Activated gamma-delta T cell (primary cell): ENCODE measurements around the gene NT5M.
"Not testable (repeated sequence)": the region's sequence is repeated elsewhere in the genome, so short reads cannot be mapped to it uniquely, and the experiment has no call there.

Experiments
- DNase-seq: peaks from one replicate; lab custom pipeline; 2025; lab: John Stamatoyannopoulos, UW

Gene NT5M

GRCh38 chr17:17377071-17377967 is 74.1 kb downstream of the NT5M start:
- DNase-seq = no peak

DNA sequence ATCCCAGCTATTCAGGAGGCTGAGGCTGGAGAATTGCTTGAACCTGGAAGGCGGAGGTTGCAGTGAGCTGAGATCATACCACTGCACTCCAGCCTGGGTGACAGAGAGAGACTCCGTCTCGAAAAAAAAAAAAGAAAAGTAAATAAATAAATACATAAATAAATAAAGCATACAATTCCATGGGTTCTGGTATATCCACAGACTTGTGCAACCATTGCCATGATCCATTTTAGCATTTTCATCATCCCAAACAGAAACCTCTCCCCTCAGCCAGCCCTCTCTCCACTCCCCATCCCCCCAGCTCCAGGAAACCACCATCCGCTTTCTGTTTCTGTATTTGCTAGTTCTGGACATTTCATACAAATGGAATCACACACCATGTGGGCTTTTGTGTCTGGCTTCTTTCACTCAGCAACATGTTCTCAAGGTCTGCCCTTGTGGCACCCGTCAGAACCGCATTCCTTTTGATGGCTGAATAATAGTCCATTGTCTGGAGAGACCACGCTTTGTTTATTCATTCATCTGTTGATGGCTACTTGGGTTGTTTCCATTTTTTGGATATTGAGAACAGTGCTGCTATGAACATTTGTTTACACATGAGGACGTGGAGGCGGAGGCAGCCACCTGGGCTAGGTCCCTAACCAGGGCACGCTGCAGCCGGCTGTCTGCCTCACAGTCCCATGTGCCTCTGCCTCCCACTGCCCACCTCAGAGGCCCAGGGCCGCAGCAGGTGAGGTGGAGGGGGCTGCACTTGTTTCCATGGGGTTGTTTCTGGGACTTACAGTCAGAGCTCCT is 76.2 kb downstream of the NT5M start:
- DNase-seq = no peak

GRCh38 chr17:17380145-17380925 is 77.2 kb downstream of the NT5M start:
- DNase-seq = no peak

- no peak for DNase-seq
Observed at GRCh38 chr17:17381446-17382064, 78.4 kb downstream of the NT5M start.

DNA sequence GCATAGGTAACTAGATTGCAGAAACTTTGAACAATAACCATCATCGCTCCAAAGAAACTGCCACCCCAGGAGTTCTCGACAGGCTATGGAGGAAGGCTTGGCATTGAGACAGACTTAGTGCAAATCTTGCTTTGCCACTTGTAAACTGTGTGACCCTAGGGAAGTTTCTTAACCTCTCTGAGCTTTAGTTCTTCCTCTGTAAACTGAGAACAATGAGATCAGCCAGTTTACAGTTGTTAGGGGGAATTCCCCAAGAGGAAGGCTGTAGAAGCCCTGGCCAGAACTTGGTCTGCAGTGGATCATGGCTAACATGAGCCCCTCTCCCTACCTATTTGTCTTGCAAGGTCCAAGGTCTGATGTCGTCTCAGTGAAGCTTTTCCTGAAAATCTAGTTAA is 78.9 kb downstream of the NT5M start:
- no peak for DNase-seq

GRCh38 chr17:17382971-17383370 is 79.8 kb downstream of the NT5M start:
- DNase-seq = no peak

DNA sequence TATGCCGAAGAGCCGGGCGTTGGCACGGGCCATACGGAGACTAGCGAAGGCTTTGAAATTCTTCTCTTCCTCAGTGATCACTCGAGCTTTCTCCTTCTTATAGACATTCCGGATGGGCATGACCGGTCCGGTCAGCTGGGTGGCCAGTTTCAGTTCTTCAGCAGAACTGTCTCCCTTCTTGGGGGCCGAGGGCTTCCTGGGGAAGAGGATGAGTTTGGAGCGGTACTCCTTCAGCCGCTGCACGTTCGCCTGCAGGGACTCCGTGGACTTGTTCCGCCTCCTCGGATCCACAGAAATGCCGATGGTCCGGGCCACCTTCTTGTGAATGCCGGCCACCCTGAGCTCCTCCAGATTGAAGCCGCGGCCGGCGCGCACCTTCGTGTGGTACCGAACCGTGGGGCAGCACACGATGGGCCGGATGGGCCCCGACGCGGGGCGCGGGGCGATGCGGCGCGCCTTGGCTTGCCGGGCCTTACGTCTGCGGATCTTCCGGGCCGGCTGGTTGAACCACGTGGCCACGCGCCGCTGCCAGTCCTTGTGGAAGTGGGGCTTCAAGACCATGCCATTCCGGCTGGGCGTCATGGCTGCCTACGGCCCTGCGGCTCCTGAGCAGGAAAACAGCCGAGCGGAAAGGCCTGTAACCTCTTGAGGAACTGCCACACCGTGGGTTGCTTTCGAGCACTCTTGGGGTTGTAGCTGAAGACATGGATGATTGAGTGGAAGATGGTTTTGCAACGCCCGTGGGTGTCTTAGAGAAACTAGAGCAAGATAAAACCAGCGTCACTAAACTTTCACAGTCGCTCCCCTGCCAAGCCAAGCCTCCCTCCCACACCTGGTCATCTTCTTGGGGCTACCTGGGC is 80.5 kb downstream of the NT5M start:
- not testable (repeated sequence) for DNase-seq

DNA sequence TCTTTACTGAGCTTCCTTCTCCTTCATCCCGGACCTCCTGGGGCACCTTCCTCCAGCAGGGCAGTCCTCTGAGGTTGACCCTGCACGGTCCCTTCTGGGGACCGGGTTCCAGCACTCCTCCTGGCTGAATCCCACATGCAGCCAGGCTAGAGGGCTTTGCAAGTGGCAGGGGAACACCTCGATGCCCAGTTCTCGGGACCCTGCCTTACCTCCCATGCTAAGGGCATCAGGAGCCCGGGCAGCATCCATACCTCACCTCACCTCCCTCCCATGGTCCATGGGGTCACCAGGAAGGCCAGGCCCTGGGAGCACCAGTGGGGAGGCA is 81.1 kb downstream of the NT5M start:
- no peak for DNase-seq

DNA sequence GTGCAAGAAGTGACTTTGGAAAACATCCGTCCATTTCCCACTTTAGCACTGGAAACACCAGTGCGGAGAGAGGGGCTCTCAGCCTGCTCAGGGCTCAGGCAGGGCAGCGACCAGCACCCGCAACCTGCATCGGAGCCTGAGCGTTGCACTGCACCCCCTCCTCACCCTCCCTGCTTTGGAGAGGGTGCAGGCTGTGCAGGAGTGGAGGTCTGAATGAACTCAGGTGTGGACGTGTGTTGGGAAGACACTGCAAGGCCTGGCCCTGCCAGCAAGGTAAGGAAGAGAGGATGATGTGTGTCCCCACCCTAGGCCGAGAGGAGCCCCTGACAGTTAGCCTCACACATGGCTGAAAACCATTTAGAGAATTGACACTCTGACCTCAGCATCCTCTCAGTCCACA is 81.8 kb downstream of the NT5M start:
- DNase-seq = no peak

DNA sequence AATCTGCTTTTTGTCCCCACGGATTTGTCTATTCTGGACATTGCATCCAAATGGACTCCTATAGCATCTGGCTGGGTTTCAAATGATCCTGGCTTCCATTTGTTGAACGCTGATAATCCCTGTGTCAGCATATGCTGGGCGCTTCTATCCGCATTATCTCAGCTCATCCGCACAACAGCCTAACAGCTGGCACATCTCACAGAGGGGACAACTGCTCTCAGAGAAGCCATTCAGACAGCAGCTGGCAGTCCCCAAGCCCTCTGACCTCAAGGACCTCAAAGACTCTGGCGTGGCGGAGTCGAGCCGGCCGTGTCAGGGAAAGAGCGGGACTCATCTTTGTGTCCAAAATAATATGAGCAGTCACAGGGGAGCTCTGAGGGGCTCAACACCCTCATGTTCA is 82.3 kb downstream of the NT5M start:
- no peak for DNase-seq

DNA sequence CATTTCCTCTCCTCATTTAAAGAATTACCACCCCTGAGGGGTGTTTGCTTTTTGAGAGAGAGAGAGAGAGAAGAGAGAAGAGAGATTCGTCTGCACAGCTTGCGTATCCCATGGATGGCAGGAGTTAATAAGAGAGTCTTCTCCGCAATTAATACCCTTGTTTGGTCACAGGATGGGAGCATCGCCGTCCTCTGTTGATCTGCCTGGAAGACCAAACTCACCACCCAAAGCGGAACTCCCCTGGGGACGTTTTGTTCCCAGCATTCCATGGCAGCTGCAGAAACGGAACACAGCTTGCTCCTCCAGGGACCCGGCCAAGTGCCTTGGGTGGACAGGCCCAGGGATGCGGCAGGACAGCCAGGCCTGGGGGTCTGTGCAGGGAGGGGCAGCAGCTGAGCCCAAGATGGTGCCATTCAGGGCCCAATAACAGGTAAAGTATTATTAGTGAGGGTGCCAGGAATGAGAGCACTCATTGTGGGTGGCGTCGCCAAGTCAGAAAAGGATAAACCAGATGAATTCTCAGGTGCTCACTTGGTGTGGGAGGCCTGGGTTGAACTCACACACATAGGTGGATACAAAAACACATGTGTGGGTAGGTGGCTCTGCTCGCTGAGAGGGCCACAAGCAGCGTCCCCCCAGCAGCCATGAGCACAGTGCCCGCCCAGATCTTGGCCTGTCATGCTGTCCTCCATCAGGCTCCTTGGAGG is 83.1 kb downstream of the NT5M start:
- no peak for DNase-seq

GRCh38 chr17:17387017-17387497 is 83.9 kb downstream of the NT5M start:
- no peak for DNase-seq

GRCh38 chr17:17387498-17388362 is 84.6 kb downstream of the NT5M start:
- no peak for DNase-seq

DNA sequence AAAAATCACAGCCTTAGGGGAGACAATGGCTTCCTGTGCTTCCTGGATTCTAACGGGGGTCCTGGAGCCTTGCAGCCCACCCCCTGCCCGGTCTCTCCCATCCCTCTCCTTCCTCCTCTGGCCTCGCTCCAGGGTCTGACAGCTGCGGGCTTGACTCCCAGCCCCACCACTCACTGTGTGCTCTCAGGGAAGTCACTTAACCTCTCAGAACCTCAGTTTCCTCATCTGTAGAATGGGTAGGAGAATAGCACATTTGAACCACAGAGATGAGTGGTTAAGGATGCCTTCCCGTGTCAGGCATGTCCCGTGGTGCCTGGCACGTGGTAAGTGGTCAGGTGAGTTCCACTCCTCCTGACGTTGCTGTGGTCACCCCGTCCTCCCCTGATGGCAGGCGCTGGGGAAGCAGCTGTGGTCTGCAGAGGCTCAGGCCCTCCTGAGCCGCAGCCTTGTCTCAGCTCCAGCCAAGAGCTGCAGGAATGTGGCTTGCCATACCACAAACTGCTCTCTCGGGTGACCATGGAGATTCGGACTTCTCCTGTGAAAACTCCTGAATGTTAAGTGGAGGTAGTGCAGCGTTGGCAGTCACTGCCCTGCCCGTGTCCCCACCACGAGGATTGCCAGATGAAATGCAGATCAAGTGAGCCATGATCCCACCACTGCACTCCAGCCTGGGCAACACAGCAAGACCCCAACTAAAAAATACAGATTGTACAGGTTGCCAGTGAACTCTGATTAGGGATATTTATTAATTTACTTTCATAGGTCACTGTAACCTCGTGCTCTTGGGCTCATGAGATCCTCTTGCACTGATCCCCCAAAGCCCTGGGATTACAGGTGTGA is 85.7 kb downstream of the NT5M start:
- DNase-seq = no peak

- no peak for DNase-seq
Observed at GRCh38 chr17:17391668-17392370, 88.6 kb downstream of the NT5M start.

GRCh38 chr17:17393976-17394375 is 90.8 kb downstream of the NT5M start:
- no peak for DNase-seq

- no peak for DNase-seq
Observed at GRCh38 chr17:17394494-17394893, 91.3 kb downstream of the NT5M start.
